HG03558 (cell line): ENCODE results near the gene CCNJL.
"Not testable (repeated sequence)": the region's sequence is repeated elsewhere in the genome, so short reads cannot be mapped to it uniquely, and the experiment has no call there.

Experiments
- ATAC-seq: cut with Tn5 transposase; IDR thresholded peaks from one replicate; pipeline ENCODE4 v1.9.1; 2021; ENCODE audit warnings: moderate number of reproducible peaks; ENCODE audit not compliant: unreplicated experiment; ENCODE audit errors: extremely low read depth

The CCNJL gene

GRCh38 chr5:160334716-160335115 is 22.4 kb upstream of the CCNJL start:
- ATAC-seq, result not testable (repeated sequence)

DNA sequence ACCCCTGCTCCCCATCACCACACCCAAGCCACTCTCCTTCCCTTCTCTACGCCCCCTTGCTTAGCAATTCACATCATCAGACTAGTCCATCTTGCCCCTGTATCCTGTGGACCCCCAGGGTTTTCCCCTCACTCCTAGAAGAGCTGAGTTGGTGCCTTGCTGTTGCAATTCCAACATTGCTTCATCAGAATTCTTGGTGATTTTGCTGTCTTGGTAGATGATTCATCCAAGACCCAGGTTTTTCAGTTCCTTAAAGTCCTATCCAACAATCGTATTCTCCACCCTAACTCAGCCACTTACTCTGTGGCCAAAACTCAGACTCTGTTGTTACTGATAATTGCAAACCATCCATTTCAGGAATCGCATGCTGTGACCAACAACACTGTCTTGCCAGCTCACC is 21.4 kb upstream of the CCNJL start:
- ATAC-seq, result no peak

- ATAC-seq, result no peak
These were observed 17.8 kb upstream of the CCNJL start for GRCh38 chr5:160330212-160330611.

DNA sequence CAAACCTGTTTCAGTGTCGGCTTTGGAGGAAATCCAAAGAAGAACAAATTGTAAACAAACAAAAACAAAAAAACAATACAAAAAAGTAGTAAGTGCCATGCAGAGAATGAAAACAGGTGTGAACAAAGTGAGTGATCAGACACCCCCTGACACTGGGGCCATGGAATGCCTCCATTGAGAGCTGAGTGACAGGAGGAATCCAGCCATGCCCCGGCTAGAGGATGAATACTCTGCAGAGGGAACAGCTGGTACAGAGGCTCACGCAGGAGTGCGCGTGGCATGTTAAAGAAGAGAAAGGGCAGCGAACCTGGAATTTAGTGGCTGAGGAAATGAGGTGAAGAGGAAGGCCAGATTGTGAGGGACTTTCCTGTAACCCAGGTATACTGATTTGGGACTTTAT is 15.5 kb upstream of the CCNJL start:
- no peak for ATAC-seq

DNA sequence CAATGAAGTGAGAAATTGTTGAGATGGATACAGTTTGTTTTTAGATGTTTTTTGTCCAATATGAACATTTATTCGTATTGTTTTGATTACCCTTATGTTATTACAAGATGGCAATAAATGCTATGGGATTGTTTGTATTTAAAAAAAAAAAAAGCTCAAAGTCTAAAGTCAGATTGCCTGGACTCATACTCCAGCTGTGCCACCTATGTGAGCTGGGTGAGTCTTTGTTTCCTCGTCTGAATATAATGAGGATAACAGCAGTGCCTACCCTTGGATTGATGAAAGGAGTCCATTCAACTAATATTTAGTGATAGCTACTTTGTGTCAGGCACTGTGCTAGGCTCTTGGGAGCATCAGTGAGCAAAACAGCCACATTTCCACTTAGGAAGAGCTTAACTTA is 14.6 kb upstream of the CCNJL start:
- ATAC-seq, result no peak

- ATAC-seq, result no peak
These were observed 13.4 kb upstream of the CCNJL start for GRCh38 chr5:160325716-160326115.

- no peak for ATAC-seq
These were observed 12.5 kb upstream of the CCNJL start for GRCh38 chr5:160324886-160325285.

GRCh38 chr5:160318409-160318808 is 6.0 kb upstream of the CCNJL start:
- no peak for ATAC-seq

GRCh38 chr5:160317434-160317833 is 5.1 kb upstream of the CCNJL start:
- no peak for ATAC-seq

- no peak for ATAC-seq
These were observed 3.6 kb upstream of the CCNJL start for GRCh38 chr5:160315968-160316367.

DNA sequence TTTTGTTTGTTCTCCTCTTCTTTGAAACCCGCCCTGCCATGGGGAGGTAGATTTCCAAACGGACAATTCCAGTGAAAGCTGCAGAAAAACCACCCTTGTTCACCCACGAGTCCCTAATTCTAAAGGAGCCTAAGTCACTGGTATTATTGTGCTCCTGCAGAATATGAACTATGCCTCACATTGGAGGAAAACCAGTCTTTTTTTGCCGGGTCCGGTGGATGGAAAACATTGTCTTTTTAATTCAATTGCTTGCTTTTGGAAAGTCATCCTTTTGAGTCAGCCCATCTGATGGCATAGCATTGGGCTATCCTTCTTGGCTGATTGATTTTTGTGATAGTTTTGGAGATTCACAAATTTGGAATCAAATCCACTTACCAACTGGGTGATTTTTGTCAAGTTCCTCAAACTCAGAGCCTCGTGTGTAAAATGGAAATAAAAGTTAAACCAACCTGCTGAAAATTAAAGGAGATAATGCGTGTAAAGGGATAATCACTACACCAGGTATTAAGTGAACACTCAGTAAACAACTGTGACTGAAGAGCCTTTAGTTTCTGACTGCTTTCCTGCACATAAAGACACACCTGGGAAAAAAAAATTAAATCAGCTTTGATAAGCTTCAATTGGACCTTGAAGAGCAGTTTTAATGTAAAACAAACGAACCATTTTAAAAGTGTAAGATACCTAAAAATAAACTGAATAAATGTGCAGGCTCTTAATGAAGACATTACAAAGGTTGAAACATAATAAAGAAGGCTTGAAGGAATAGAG is 780 bp upstream of the CCNJL start:
- ATAC-seq, result no peak

DNA sequence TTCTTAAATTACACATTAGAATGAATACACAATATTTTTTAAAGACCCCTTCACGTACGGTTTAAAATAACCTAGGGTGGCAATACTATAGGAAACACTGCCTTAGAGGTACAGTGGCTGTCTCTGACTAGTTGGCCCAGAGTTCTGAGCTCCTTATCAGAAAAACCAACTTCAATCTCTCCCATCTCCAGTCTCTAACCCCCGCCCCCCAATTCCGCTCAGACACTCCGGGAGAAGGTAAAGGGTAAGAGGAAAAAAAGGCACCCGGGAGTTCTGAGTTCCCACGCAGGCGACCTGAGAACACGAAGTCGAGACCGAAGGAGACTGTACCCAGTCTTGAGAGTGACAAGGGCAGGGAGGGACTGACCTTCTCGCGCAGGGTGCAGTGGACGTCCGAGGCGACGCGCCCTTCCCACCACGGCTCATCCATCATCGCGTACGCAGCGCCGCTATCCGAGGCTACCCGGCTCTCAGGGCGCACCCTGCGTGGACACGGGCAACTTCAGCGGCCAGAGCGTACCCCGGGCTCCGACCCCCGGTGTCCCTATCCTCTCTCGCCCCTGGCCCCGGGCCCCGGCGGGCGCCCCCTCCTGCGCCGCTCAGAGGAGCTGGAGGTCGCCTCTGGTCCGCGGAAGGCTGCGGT is 752 bp downstream of the CCNJL start:
- no peak for ATAC-seq

- no peak for ATAC-seq
These were observed 1.6 kb downstream of the CCNJL start for GRCh38 chr5:160310552-160311295.

- no peak for ATAC-seq
These were observed 2.2 kb downstream of the CCNJL start for GRCh38 chr5:160310140-160310539.

- no peak for ATAC-seq
These were observed 5.7 kb downstream of the CCNJL start for GRCh38 chr5:160306696-160307095.

DNA sequence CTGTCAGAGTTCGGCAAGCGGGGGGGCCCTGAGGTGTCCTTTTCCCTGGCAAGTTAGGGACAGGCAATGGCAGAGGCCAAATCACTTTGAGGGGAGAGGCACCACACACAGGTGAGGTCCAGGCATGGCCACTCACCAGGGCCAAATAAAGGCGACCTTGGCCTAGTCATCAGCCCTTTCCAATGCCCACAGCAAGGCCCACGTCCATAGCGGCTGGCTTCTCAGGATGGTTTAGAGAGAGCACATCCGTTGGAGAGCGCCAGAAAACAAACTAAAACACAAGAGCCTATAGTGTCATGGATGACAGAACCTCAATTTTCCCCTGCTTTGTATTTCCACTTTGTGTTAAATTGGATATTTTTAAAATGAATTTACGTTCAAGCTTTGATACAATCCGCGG is 7.0 kb downstream of the CCNJL start:
- ATAC-seq, result no peak

DNA sequence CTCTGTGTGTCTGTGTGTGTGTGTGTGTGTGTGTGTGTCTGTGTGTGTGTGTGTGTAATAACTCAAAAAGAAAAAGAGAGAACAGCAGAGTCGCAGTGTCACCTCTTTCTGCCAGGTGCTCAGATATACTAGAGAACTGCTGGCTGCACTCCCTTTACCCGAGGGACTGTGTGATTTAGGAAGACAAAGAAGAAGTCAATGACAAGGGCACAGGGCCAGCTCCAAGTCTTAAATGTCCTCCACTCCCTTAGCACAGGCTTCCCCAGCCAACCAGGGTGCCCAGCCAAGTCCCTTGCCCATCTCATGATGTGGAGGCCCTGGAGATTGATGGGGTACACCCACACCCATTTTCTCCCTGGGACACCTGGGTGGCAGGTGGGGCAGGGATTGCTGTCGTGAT is 8.7 kb downstream of the CCNJL start:
- ATAC-seq, result no peak

DNA sequence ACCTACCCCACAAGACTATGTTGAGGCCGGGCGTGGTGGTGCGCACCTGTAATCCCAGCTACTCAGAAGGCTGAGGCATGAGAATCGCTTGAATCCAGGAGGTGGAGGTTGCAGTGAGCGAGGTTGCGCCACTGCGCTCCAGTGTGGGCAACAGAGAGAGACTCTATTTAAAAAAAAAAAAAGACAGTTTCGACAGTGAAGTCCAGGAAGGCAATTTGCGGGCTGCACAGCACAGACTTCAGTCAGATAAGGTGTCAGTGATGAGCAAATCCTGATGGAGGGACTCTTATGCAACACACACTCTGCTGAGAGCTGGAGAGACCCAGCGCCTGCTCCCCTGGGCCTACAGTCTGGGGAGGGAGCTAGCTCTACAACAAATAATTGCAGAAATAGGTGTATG is 14.2 kb downstream of the CCNJL start:
- no peak for ATAC-seq

- ATAC-seq, result no peak
These were observed 14.6 kb downstream of the CCNJL start for GRCh38 chr5:160297776-160298175.

DNA sequence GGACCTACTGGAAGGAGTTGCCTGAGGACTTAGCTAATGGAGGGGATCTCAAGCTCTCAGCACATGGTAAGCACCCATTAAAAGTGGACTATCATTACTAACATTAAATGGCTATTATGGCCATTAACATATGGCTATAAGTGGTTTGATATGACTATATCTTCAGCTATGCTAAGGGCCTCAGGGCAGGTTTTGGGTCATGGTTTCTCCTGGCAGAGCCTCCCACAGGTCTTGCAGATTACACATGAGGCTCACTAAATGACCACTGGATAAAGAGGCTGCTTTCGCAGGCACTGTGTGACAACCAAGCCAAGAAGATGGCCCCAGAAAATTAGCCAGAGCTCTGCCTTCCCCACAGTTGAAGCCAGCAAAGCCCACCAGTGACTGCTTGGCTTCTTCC is 15.4 kb downstream of the CCNJL start:
- no peak for ATAC-seq

DNA sequence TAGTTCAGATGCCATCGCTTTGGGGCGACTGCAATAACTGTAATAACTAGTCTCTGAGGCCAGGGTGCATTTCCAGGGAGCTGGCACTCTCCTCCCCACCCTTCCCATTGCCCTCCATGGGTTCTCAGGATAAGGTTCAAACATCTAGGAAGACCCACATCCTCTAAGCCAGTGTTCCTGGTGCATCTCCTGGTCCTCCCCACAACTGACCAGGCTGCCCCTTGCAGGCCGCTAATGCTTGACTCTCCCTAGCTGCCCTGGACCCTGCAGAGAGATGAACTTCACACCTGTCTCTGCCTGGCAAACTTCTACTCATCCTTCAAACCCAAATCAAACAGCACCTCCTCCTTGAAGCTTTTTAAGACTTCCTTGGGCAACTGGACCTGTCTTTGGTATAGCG is 15.9 kb downstream of the CCNJL start:
- no peak for ATAC-seq
